ENCODE measurements around the gene CCDC146.
"Not testable (repeated sequence)": the region's sequence is repeated elsewhere in the genome, so short reads cannot be mapped to it uniquely, and the experiment has no call there.

CCDC146 gene

GRCh38 chr7:77121860-77122681 is at the start of gene CCDC146:
CCDC146 (plus strand) TSS chr7:77122615; CDS start chr7:77167669, 45,054 bp downstream.
- FAIRE-seq (peak; percentile 16), DNase-seq (ENCODE audit: insufficient read length, low spot score) (peak; percentile 72)

DNA sequence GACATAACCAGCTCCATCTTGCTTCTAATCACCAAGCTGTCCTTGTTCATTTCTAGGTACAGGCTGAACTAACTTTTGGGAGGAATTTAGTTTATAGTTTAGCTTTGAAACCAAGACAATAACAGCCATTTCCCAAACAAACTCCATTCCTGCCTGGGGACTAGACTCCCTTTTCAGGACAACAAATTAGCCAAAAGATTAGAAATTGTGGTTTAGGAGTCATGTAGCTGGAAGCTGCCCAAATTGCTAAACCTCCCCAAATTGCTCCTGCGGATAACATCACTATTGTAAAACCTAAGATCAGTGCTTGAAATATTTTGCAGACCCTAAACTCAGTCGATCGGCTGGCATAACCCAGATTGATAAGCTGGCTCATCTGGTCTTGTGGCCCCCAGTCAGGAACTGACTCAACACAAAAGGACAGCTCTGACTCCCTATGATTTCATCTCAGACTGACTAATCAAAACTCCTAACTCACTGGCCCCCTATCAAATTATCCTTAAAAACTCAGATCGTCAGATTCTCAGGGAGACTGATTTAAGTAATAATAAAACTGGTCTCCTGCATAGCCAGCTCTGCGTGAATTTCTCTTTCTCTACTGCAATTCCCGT is 47.5 kb upstream of the CCDC146 start:
- DNase-seq (ENCODE audit: insufficient read length, low spot score); FAIRE-seq: not testable (repeated sequence)

GRCh38 chr7:77077060-77077459 is 45.4 kb upstream of the CCDC146 start:
- FAIRE-seq; DNase-seq (ENCODE audit: insufficient read length, low spot score): not testable (repeated sequence)

DNA sequence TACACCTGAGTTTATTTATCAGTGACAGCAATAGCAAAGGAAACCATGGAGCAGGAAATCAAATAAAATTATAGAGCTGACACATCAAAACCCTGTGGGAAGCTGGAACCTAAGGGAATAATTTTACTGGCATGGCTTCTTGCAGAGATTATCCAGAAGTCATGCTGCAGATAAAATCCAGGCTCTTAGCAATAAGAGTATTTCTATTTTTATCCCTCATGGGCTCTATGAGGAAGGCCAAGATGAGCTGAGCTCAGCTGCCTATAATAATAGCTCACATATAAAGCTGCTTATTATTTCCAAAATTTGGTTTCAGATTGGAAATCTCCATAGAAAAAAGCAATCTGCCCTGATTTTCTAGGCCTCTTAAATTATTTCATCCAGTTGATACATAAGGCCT is 43.3 kb upstream of the CCDC146 start:
- DNase-seq (ENCODE audit: insufficient read length, low spot score); FAIRE-seq: not testable (repeated sequence)

DNA sequence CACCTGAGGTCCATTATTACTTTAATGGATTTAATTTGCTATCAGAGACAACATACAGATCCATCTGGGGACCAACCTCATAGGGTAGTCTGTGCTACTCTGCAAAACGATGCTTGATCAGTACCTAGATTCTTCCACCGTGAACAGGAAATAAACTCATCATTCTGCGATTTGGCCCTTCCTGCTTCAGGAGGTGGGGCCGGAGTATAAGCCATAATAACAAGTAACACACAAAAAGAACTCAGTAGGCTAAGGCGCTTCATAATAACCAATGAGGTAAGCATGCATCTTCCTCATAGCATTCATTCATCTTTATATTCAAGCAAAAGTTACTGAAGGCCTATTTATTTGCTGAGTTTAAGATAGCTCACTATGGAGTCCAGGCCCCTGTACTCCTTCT is 42.8 kb upstream of the CCDC146 start:
- not testable (repeated sequence) for DNase-seq (ENCODE audit: insufficient read length, low spot score); FAIRE-seq

GRCh38 chr7:77080236-77080635 is 42.2 kb upstream of the CCDC146 start:
- FAIRE-seq; DNase-seq (ENCODE audit: insufficient read length, low spot score): not testable (repeated sequence)

DNA sequence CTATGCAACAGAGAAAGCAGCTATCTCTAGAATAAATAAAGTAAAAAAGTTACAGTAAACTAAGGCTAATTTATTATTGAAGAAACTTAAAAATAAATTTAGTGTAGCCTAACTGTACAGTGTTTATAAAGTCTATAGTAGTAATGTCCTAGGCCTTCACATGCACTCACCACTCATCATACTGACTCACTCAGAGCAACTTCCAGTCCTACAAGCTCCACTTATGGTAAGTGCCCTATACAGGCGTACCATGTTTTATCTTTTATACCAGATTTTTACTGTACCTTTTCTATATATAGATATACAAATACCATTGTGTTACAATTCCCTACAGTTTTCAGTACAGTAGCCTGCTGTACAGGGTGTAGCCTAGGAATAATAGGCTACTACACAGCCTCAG is 40.2 kb upstream of the CCDC146 start:
- DNase-seq (ENCODE audit: insufficient read length, low spot score); FAIRE-seq: not testable (repeated sequence)

- not testable (repeated sequence) for FAIRE-seq
These were observed 30.1 kb upstream of the CCDC146 start for GRCh38 chr7:77092301-77092700.

DNA sequence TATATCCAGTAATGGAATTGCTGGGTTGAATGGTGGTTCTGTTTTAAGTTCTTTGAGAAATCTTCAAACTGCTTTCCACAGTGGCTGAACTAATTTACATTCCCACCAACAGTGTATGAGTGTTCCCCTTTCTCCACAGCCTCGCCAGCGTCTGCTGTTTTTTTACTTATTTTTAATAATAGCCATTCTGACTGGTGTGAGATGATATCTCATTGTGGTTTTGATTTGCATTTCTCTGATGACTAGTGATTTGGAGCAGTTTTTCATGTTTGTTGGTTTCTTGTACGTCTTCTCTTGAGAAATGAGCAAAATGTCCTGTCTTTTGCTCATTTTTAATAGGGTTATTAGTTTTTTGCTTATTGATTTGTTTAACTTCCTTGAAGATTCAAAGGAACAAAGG is 21.9 kb upstream of the CCDC146 start:
- not testable (repeated sequence) for DNase-seq (ENCODE audit: insufficient read length, low spot score)

More at GRCh38 chr7:77092301-77092700, 30.1 kb upstream of the CCDC146 start:
- not testable (repeated sequence) for DNase-seq (ENCODE audit: insufficient read length, low spot score)

GRCh38 chr7:77101187-77101586 is 21.2 kb upstream of the CCDC146 start:
- not testable (repeated sequence) for DNase-seq (ENCODE audit: insufficient read length, low spot score); FAIRE-seq

More for the DNA sequence above, 21.9 kb upstream of the CCDC146 start:
- FAIRE-seq: not testable (repeated sequence)

GRCh38 chr7:77102671-77103070 is 19.7 kb upstream of the CCDC146 start:
- DNase-seq (ENCODE audit: insufficient read length, low spot score); FAIRE-seq: not testable (repeated sequence)

DNA sequence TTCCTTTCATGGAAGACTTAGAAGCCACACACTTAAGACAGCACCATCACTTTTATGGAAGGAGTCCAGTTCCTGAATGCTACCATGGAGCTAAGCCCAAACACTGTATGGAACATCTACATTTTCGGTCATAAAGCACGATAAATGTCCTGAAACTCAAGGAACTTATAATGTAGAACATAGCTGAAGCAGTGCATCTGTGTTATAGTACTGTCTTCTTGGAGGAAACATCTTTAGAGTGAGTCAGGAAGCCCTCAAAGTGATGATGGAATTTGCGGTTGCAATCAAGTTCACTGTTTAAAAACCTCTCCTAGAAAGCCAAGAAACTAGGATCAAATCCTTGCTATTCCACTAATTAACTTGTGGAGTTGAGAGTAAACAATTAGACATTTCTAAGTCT is 16.5 kb upstream of the CCDC146 start:
- FAIRE-seq; DNase-seq (ENCODE audit: insufficient read length, low spot score): not testable (repeated sequence)

DNA sequence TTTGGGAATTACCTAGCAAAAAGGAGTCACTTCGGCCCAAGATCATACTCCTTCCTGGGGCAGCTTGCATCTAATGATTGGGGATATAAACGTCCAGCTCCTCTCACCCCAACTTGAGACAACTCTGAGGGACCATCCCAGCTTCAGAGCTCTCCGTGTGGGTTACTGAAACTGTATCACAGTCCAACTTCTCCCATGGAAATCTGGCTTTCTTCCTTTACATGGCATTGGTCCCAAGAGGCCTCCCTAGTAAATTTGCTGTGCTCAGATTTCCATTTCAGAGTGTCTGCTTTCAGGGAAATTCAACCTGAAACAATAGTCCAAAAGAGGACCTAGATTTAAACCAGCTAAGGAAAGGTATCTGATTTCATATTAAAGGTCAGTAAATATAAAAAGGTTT is 14.8 kb upstream of the CCDC146 start:
- not testable (repeated sequence) for DNase-seq (ENCODE audit: insufficient read length, low spot score)

GRCh38 chr7:77108362-77108761 is 14.1 kb upstream of the CCDC146 start:
- not testable (repeated sequence) for DNase-seq (ENCODE audit: insufficient read length, low spot score); FAIRE-seq

More for the DNA sequence above, 14.8 kb upstream of the CCDC146 start:
- not testable (repeated sequence) for FAIRE-seq

DNA sequence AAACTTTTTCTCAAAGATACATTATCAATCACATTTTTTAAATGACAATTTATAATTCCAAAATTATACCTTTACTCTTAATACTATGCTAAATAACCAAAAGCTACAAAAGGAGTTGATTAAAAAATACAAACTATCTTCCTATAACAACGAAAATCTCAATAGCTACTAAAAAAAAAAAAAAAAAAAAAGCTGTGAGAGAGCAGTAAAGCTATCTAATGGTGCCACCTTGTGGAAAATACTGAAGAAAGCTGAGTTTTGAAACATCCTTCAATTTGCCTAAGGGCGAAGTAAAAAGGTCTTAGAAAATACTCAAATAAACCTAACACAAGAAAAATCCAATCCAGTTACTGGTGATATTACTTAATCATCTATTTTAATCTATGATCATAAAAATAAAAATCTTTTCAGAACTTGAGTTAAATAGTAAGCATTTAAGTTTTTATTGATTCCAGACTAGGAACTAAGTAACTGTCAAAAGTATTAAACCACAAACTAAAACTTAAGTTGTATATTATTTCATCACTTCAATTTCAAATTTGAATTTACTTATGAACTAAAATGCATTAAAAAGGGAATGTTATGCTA is 9.6 kb upstream of the CCDC146 start:
- not testable (repeated sequence) for DNase-seq (ENCODE audit: insufficient read length, low spot score); FAIRE-seq

DNA sequence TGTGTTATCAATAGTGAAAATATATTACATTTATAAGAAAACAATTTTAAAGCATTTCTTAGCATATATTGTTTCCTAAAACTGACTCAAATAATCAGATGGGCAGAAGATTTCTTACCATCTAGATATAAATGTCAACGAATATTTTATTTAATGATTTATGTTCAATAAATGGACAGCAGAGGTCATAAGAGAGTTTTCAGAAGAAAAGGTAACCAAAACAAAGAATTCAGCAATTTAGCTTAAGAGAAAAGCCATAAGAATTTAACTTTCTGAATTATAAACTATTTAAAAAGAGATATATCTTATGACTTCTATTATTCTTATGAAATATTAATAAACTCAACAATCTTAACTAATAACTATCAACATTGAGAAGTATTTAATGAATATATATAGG is 3.1 kb downstream of the CCDC146 start:
- not testable (repeated sequence) for FAIRE-seq

DNA sequence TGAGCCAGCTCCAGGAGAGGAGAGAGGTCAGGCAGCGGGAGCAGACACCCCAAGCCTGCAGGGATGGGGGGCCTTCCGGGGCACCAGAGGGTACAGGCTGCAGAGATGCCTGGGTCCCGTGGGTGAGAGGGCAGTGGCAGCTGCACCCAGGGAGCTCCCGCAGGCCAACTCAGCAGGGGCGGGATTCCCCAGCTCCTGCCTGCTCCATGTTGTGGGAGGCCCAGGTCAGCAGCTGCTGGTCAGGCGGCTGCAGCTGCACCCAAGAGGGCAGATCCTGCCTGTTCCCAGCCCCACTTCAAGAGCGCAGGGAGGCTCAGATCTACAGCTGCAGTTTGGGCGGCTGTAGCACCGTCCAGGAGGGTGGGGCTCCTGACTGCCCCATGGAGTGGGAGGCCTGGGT is 4.6 kb downstream of the CCDC146 start:
- DNase-seq (ENCODE audit: insufficient read length, low spot score): not testable (repeated sequence)

More for the DNA sequence above, 3.1 kb downstream of the CCDC146 start:
- DNase-seq (ENCODE audit: insufficient read length, low spot score): not testable (repeated sequence)

DNA sequence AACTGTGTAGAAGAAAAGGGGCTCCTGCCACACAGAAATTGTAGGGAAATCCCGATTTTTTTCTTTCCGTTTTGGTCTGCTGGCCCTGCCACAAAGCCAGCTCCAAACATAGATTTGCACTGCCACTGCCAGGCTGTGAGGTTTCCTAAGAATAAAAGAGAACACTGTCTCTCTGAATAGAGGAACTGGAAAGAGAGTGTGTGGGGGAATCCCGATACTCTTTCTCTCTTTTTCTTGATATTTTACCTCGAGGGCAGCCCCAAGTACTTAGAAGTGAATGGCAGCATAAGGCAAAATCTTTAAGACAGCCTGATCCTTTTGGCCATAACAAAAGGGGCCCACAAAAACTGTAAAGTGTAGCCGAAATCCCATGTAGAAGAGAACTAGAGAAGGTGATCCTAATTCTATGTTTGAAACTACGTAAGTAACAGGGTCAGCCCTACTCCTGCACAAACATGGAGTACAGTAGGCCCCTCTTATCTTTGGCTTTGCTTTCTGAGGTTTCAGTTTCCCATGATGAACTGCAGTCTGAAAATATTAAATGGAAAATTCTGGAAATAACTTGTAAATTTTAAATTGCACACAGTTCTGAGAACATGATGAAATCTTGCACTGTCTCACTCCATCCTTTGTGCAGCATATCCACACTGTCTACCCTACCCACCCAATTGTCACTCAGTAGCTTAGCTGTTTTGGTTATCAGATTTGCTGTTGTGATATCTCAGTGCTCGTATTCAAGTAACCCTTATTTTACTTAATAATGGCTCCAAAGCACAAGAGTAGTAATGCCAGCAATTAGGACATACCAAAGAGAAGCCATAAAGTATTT is 6.4 kb downstream of the CCDC146 start:
- FAIRE-seq; DNase-seq (ENCODE audit: insufficient read length, low spot score): not testable (repeated sequence)

More for the DNA sequence above, 4.6 kb downstream of the CCDC146 start:
- FAIRE-seq: not testable (repeated sequence)

DNA sequence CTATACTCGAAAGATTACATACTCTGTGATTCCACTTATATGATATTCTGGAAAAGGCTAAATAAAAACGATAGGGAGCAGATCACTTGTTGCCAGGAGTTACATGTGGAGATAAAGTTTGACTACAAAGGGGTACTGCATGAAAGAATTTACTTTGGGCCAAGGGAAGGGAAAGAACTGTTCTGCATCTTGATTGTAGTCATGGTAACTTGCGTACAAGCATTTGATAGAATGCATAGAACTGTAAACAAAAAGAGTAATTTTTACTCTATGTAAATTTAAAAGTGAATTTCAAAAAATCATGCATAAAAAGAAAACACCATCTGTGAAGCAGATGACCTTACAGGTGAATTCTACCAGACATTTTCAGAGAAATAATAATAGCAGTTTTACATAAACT is 9.4 kb downstream of the CCDC146 start:
- FAIRE-seq; DNase-seq (ENCODE audit: insufficient read length, low spot score): not testable (repeated sequence)

GRCh38 chr7:77138668-77139067 is 16.3 kb downstream of the CCDC146 start:
- not testable (repeated sequence) for FAIRE-seq; DNase-seq (ENCODE audit: insufficient read length, low spot score)

All from HTR-8/SVneo (cell line).